ENCODE results near the gene ERC2.

ERC2 gene

GRCh38 chr3:55639896-55640765, 828.1 kb downstream of the ERC2 start:
- Histone ChIP-seq H4K20me1 (ENCODE audit: low read depth, low read length) (no peaks in the 10 kb centered on the region), H2AFZ (ENCODE audit: low read depth, low read length, severe bottlenecking) (no peak overlapping the region), H3F3A (ENCODE audit: insufficient read depth) (no peaks in the 10 kb centered on the region), H3K27ac (ENCODE audit: low read depth, low read length) (no peak overlapping the region), H3K9me2 (replicated peaks; ENCODE audit: insufficient read depth, low read length) (no peaks in the 10 kb centered on the region), H3K27me3 (ENCODE audit: low read length) (no peaks in the 10 kb centered on the region), H3K36me3 (ENCODE audit: low read length) (no peaks in the 10 kb centered on the region), H3K9ac (ENCODE audit: low read length) (no peak overlapping the region), H3K4me3 (ENCODE audit: insufficient read depth, low read length, poor library complexity, severe bottlenecking) (no peak overlapping the region), H3K79me2 (ENCODE audit: insufficient read depth, low read length) (no peaks in the 10 kb centered on the region), H3K4me2 (ENCODE audit: low read depth, low read length, poor library complexity, severe bottlenecking) (no peak overlapping the region), H3K9me3 (ENCODE audit: insufficient read depth, low read length) (no peaks in the 10 kb centered on the region)
- no peak for TF ChIP-seq EZH2phosphoT487 (conservative IDR thresholded peaks at IDR 0.05; ENCODE audit: low read length)

- Histone ChIP-seq H3K9ac (ENCODE audit: low read length) (no peak overlapping the region), H3K36me3 (ENCODE audit: low read length) (no peaks in the 10 kb centered on the region), H3K27me3 (ENCODE audit: low read length) (no peaks in the 10 kb centered on the region), H3K79me2 (ENCODE audit: insufficient read depth, low read length) (no peaks in the 10 kb centered on the region), H3F3A (ENCODE audit: insufficient read depth) (no peaks in the 10 kb centered on the region), H3K4me2 (ENCODE audit: low read depth, low read length, poor library complexity, severe bottlenecking) (no peak overlapping the region), H3K9me2 (replicated peaks; ENCODE audit: insufficient read depth, low read length) (no peaks in the 10 kb centered on the region), H3K4me3 (ENCODE audit: insufficient read depth, low read length, poor library complexity, severe bottlenecking) (no peak overlapping the region), H4K20me1 (ENCODE audit: low read depth, low read length) (no peaks in the 10 kb centered on the region), H3K9me3 (ENCODE audit: insufficient read depth, low read length) (no peaks in the 10 kb centered on the region), H3K27ac (ENCODE audit: low read depth, low read length) (no peak overlapping the region), H2AFZ (ENCODE audit: low read depth, low read length, severe bottlenecking) (no peak overlapping the region)
- TF ChIP-seq CTCF (IDR thresholded peaks at IDR 0.05; ENCODE audit: insufficient read depth, low read length, poor library complexity, severe bottlenecking): no peak
- TF ChIP-seq EZH2phosphoT487 (conservative IDR thresholded peaks at IDR 0.05; ENCODE audit: low read length): no peak
Observed at GRCh38 chr3:55639143-55639542, 829.1 kb downstream of the ERC2 start.

- Histone ChIP-seq H3K4me3 (ENCODE audit: insufficient read depth, low read length, poor library complexity, severe bottlenecking) (no peak overlapping the region), H3K4me2 (ENCODE audit: low read depth, low read length, poor library complexity, severe bottlenecking) (no peak overlapping the region), H3K36me3 (ENCODE audit: low read length) (no peaks in the 10 kb centered on the region), H2AFZ (ENCODE audit: low read depth, low read length, severe bottlenecking) (no peak overlapping the region), H3K9me2 (replicated peaks; ENCODE audit: insufficient read depth, low read length) (no peaks in the 10 kb centered on the region), H3F3A (ENCODE audit: insufficient read depth) (no peaks in the 10 kb centered on the region), H3K27me3 (ENCODE audit: low read length) (no peaks in the 10 kb centered on the region), H3K27ac (ENCODE audit: low read depth, low read length) (no peak overlapping the region), H3K79me2 (ENCODE audit: insufficient read depth, low read length) (no peaks in the 10 kb centered on the region), H4K20me1 (ENCODE audit: low read depth, low read length) (no peaks in the 10 kb centered on the region), H3K9me3 (ENCODE audit: insufficient read depth, low read length) (no peaks in the 10 kb centered on the region), H3K9ac (ENCODE audit: low read length) (no peak overlapping the region)
- TF ChIP-seq EZH2phosphoT487 (conservative IDR thresholded peaks at IDR 0.05; ENCODE audit: low read length) (no peak), CTCF (IDR thresholded peaks at IDR 0.05; ENCODE audit: insufficient read depth, low read length, poor library complexity, severe bottlenecking) (no peak)
Observed at GRCh38 chr3:55637906-55638638, 830.2 kb downstream of the ERC2 start.

Data from SU-DHL-6 (cell line).